Heart right ventricle (tissue), 16 donors: ENCODE results near the gene TRIM66. TPM values are rescaled to one million over a fixed set of nuclear protein-coding genes. Genes with fewer than 3 reads are reported as not detected.
A peak's percentile ranks its signal among the peaks of the same experiment; 100 is the strongest.

ENCODE experiments used
- ATAC-seq, 8 donors: fragments of 200-7000 bp; cut with Tn5 transposase; one replicate each; pipeline ENCODE4 v1.9.1; 2020; ENCODE audit warnings: mild to moderate bottlenecking in 8 of 8, moderate library complexity in 8 of 8, moderate number of reproducible peaks in 1 of 8
- DNase-seq, 2 donors: peaks; one replicate each; pipeline ENCODE4 v3.0.0-alpha.2; 2020
- H3K27ac ChIP-seq, 10 donors: fragments of 200-600 bp; sonication (generic) in 2 of 10; one replicate each; pipeline versions ENCODE4 v1.5.0 to v1.8.0; 2020 to 2022; ENCODE audit warnings: mild to moderate bottlenecking in 3 of 10
- H3K27me3 ChIP-seq, 7 donors: fragments of 200-600 bp; one replicate each; pipeline ENCODE4 v1.8.0; 2021 to 2022; ENCODE audit warnings: mild to moderate bottlenecking in 2 of 7
- H3K36me3 ChIP-seq, 9 donors: fragments of 200-600 bp; sonication (generic) in 1 of 9; one replicate each; pipeline versions ENCODE4 v1.5.0 to v1.8.0; 2020 to 2022; ENCODE audit warnings: mild to moderate bottlenecking in 2 of 9
- H3K4me1 ChIP-seq, 9 donors: fragments of 200-600 bp; sonication (generic) in 1 of 9; one replicate each; pipeline versions ENCODE4 v1.5.0 to v1.8.0; 2020 to 2022; ENCODE audit warnings: mild to moderate bottlenecking in 4 of 9
- H3K4me3 ChIP-seq, 10 donors: fragments of 200-600 bp; sonication (generic) in 2 of 10; one replicate each; pipeline versions ENCODE4 v1.5.0 to v1.8.0; 2020 to 2022; ENCODE audit warnings: mild to moderate bottlenecking in 7 of 10, moderate library complexity in 2 of 10
- H3K9me3 ChIP-seq, 11 donors: fragments of 200-600 bp in 10 of 11; sonication (generic) in 2 of 11; one replicate each; pipeline versions ENCODE4 v1.5.0 to v1.8.0; 2013 to 2022; ENCODE audit warnings: mild to moderate bottlenecking in 2 of 11, control low read depth in 1 of 11, moderate library complexity in 1 of 11
- WGBS, 2 donors: extraction: QIAGEN DNeasy Blood & Tissue Kit; methylation state at CpG; one replicate each; pipeline ENCODE4 v1.1.7; 2013; ENCODE audit warnings: inconsistent platforms in 1 of 2; 5-methylcytosine and 5-hydroxymethylcytosine counted together
- intact Hi-C, 10 donors: fragments of 100-400 bp; cut with DNase I; formaldehyde crosslinking; loops; one replicate each; pipeline versions ENCODE4 v1.11.1 to v1.14.2; 2022
- polyA plus RNA-seq, 2 donors: library from polyadenylated mRNA; stranded (reverse); fragments of 200-250 nt; gene quantifications; one replicate each; pipeline ENCODE4 v1.2.3, GENCODE V29; 2013
- total RNA-seq, 10 donors: library from RNA; stranded (reverse); fragmentation: NEBNext Ultra II Directional in 3 of 10; extraction: Animal tissue kit (Norgen Biotek cat#: 25700) in 3 of 10; gene quantifications; one replicate each; pipeline versions ENCODE4 v1.2.1 to v1.2.4, GENCODE V29; 2021 to 2023
- TF ChIP-seq, protein P1 (sequence below), 9 donors: fragments of 200-600 bp; sonication (generic) in 2 of 9; IDR thresholded peaks; one replicate each; pipeline versions ENCODE4 v1.5.0 to v1.8.0; 2021 to 2022; ENCODE audit warnings: antibody characterized with exemption in 9 of 9, mild to moderate bottlenecking in 5 of 9, moderate library complexity in 1 of 9
- donor health status: Arrhythmogenic right ventricular cardiomyopathy.
- donor health status: ischemic (EF 13 %, LVEDD 7.1; RV severe dilation, severe dysfunction).
- donor health status: healthy with polysubstance abuse.
- donor health status: DM: no; HTN: yes; CAD: no.
- donor health status: DM: no; HTN: no; CAD: no.
- donor health status: ischemic (EF 25% LVEDD 6.9; RV normal size, moderate dysfunction).
- donor health status: ischemic (EF 25% LVEDD 5.7; RV mildly dilated, moderate dysfunction).
- donor health status: healthy.
- donor health status: DM: yes; HTN: yes; CAD: no.
- donor health status: Ischemic cardiomyopathy.
- donor health status: ischemic (EF 35%, LVEDD 5.7; RV mildly dilated, moderate dysfunction).
- donor health status: nonischemic (EF 11% LVEDD 7.7; RV severe dilation, severe dysfunction).
- donor health status: DM: yes; HTN: yes; CAD: no.
- donor health status: PGD.
- donor health status: ischemic (EF 29% LVEDD 5.4; RV normal size, mild dysfunction).
- donor health status: nonischemic (EF 23%, LVEDD 6.1; RV moderate dilation, normal function).

The TRIM66 gene
- total and polyA plus RNA-seq, 12 donors = 0.33 to 7.4 (median 2.8) TPM

DNA sequence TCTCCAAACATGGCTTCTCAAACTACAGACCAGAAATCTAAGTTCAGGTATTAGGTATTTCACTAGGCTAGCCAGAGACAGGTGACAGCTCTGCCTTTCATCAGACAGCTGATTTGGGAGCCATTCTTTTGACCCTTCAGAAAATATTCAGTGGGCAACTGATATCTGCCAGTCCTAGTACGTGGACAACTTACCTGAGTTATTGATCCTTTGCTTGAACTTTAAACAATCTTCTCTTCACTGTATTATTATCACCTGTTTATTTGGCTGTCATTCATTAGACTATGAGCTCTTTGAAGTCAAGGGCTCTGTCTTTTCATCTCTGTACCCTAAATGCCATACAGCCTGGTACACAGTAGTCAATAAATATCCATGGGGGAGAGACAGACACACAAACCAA is 17.2 kb downstream of the TRIM66 start:
- ATAC-seq = no peak
- intact Hi-C loops = no loop called here
- Histone ChIP-seq H3K4me1 (no peaks in the 10 kb centered on the region), H3K9me3 (no peaks in the 10 kb centered on the region), H3K27me3 (no peaks in the 10 kb centered on the region), H3K27ac (no peak overlapping the region), H3K4me3 (no peak overlapping the region), H3K36me3 (peaks cover 0 to 40% (median 0%) of the 10 kb centered on the region in 9 donors)
- WGBS, 2 donors = 93 to 95% methylated on average over 1 of the region's 1 CpG
- TF ChIP-seq, protein P1, sequence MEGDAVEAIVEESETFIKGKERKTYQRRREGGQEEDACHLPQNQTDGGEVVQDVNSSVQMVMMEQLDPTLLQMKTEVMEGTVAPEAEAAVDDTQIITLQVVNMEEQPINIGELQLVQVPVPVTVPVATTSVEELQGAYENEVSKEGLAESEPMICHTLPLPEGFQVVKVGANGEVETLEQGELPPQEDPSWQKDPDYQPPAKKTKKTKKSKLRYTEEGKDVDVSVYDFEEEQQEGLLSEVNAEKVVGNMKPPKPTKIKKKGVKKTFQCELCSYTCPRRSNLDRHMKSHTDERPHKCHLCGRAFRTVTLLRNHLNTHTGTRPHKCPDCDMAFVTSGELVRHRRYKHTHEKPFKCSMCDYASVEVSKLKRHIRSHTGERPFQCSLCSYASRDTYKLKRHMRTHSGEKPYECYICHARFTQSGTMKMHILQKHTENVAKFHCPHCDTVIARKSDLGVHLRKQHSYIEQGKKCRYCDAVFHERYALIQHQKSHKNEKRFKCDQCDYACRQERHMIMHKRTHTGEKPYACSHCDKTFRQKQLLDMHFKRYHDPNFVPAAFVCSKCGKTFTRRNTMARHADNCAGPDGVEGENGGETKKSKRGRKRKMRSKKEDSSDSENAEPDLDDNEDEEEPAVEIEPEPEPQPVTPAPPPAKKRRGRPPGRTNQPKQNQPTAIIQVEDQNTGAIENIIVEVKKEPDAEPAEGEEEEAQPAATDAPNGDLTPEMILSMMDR (IDR thresholded peaks at IDR 0.05) = no peak
- no peak for DNase-seq

GRCh38 chr11:8661001-8661795 is 21.3 kb downstream of the TRIM66 start:
- intact Hi-C loops = no loop called here
- H3K27me3 ChIP-seq = no peaks in the 10 kb centered on the region
- no peak for ATAC-seq

DNA sequence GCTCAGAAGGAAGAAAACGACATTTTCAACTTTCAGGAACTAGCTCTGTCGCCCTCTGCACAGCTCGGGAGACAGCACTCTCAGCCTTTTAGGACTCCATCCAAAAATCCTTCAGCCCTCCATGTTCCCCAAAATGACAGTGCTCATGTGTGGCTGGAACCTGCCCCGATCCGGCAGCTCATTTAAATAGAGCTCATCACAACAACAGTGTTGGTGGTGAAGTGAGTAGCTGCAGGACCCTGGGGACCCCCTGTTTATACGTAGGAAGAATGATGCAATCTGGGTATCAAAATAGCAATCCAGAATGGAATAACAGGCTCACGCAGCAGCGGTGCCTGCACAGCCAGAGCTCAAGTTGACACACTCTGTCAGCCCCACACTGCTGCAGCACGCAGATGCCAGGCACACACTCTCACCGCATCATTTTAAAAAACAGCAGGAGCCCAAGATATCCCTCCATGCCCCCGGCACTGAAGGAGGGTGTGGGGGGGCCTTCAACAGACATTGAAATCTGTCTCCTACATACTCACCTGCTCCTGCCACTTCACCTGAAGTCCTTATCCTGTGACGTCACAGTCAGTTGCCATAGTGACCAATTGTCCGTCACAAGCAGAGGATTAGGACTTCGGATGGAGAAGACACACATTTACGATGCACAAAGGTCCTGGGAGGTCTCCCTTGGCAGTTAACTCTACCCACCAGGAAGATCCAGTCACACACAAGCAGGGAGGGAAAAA is 24.0 kb downstream of the TRIM66 start:
- peak overlapping the region in 2 of 10 donors; percentile 28 to 29 for H3K4me3 ChIP-seq
- TF ChIP-seq, protein P1 (IDR thresholded peaks at IDR 0.05) = no peak
- DNase-seq = peak in 1 of 2 donors; percentile 11
- intact Hi-C loops = no loop called here
- H3K9me3 ChIP-seq = no peaks in the 10 kb centered on the region
- H3K4me1 ChIP-seq = peaks cover 0 to 3% (median 0%) of the 10 kb centered on the region in 9 donors
- ATAC-seq = peak in 7 of 8 donors; percentile 35 to 61 (median 55)
- no peak overlapping the region for H3K27ac ChIP-seq
- no peaks in the 10 kb centered on the region for H3K27me3 ChIP-seq
- H3K36me3 ChIP-seq = peaks cover 0 to 12% (median 0%) of the 10 kb centered on the region in 9 donors
- WGBS, 2 donors = 59 to 61% methylated on average over 15 of the region's 15 CpGs

More at GRCh38 chr11:8661001-8661795, 21.3 kb downstream of the TRIM66 start:
- WGBS, 2 donors = 86 to 89% methylated on average over 6 of the region's 6 CpGs
- Histone ChIP-seq H3K9me3 (no peaks in the 10 kb centered on the region), H3K4me1 (peaks cover 0 to 3% (median 0%) of the 10 kb centered on the region in 9 donors), H3K36me3 (peaks cover 0 to 21% (median 0%) of the 10 kb centered on the region in 9 donors), H3K27ac (no peak overlapping the region), H3K4me3 (no peak overlapping the region)
- TF ChIP-seq, protein P1 (IDR thresholded peaks at IDR 0.05) = no peak
- no peak for DNase-seq

GRCh38 chr11:8656291-8656690 is 26.2 kb downstream of the TRIM66 start:
- DNase-seq = no peak
- H3K27ac ChIP-seq = no peak overlapping the region
- intact Hi-C loops = no loop called here
- peaks cover 0 to 3% (median 0%) of the 10 kb centered on the region in 9 donors for H3K4me1 ChIP-seq
- no peak for ATAC-seq
- TF ChIP-seq, protein P1 (IDR thresholded peaks at IDR 0.05) = no peak
- H3K9me3 ChIP-seq = no peaks in the 10 kb centered on the region
- peaks cover 0 to 12% (median 0%) of the 10 kb centered on the region in 9 donors for H3K36me3 ChIP-seq
- no peak overlapping the region for H3K4me3 ChIP-seq
- 88 to 93% methylated on average over 2 of the region's 2 CpGs for WGBS, 2 donors
- H3K27me3 ChIP-seq = no peaks in the 10 kb centered on the region
